AG04450 (cell line): ENCODE measurements around the gene SLC36A4. TPM values are rescaled to one million over a fixed set of nuclear protein-coding genes. Genes with fewer than 3 reads are reported as not detected.
A peak's percentile ranks its signal among the peaks of the same experiment; 100 is the strongest.
"Not testable (repeated sequence)": the region's sequence is repeated elsewhere in the genome, so short reads cannot be mapped to it uniquely, and the experiment has no call there.

Experiments used
- CTCF ChIA-PET: fragments of 300-600, 350-600 bp; formaldehyde crosslinking; extraction: SDS; loops from one replicate; lab custom pipeline; 2022; ENCODE audit warnings: antibody characterized with exemption, inconsistent platforms; lab: Charles Lee
- POLR2A ChIA-PET: fragments of 350-600 bp; formaldehyde crosslinking; extraction: SDS; loops from one replicate; lab custom pipeline; 2021; ENCODE audit warnings: antibody characterized with exemption, inconsistent platforms; lab: Yijun Ruan, JAX
- DNase-seq: peaks from one replicate; pipeline ENCODE4 v3.0.0-alpha.2; 2011; ENCODE audit warnings: low read depth, low spot score
- H3K27ac ChIP-seq: one replicate; pipeline ENCODE4 v1.5.1; 2012; ENCODE audit warnings: low read depth, low read length, control low read depth
- H3K27me3 ChIP-seq: one replicate; pipeline ENCODE4 v1.6.0; 2012; ENCODE audit warnings: low read length; ENCODE audit not compliant: control insufficient read depth, insufficient read depth
- H3K4me3 ChIP-seq: 2 replicates; pipeline ENCODE4 v1.5.1; 2011; ENCODE audit warnings: mild to moderate bottlenecking, low read depth, low read length, control low read depth
- H3K9me3 ChIP-seq: 2 replicates; pipeline ENCODE4 v1.5.1; 2012; ENCODE audit warnings: low read length; ENCODE audit not compliant: control insufficient read depth, insufficient read depth
- polyA minus RNA-seq: library from RNA; depleted of rRNA, polyadenylated mRNA; stranded (reverse); fragments of >200 nt; gene quantifications from 2 replicates; pipeline ENCODE4 v1.2.3, GENCODE V29; 2011; rRNA and poly(A)+ RNA removed
- polyA plus RNA-seq: library from polyadenylated mRNA; depleted of rRNA; stranded (reverse); fragments of >200 nt; gene quantifications from 2 replicates; pipeline ENCODE4 v1.2.3, GENCODE V29; 2011; rRNA removed
- TF ChIP-seq, protein P1 (sequence below): IDR thresholded peaks from 2 replicates; pipeline ENCODE4 v1.5.1; 2011; ENCODE audit warnings: low read depth, low read length, control low read depth, inconsistent platforms

SLC36A4 gene
- polyA plus RNA-seq (15.4 and 17.7 TPM in 2 replicates), polyA minus RNA-seq (8.8 and 22.3 TPM in 2 replicates)

DNA sequence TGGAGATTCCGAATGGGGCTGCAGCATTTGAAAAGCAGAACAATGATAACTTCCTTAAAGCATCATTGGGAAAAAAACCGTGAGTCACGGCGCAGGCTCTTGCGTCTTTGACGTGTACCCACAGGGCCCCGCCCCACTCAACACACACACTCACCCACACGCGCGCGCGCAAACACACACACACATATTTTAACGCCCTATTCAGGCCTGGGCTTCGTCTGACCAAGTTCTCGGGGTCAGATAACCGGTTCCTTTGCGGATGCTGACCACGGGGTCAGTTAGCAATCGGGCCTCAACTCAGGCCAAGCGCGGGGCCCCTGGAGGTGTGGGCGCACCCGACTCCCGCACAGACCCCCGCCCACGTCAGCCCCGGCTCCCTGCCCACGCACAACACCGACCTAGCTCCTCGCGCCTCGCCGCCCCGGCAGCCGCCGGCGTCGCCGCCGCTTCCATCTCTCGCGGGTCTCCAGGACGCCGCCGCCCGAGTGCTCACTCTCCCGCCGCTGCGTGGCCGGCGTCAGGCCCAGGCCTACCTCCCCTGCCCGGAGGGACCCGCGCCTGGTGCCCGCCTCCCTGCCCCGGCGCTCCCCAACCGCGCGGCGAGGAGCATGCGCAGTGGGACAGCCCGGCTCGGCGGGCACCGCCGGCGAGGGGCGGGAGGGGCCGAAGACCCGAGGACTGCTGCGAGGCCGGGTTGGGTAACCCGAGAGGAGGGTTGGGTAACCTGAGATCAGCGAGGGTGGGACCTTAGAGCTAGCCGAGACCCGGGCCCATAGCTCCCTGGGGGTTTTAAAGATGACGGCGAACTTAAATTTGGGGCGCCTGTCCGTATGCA is at the start of gene SLC36A4:
Gene SLC36A4 (minus strand): TSS at position 612 of the 835 bp plus-strand sequence. CDS start 159 bp downstream, at position 453.
- peak; percentile 93 for DNase-seq
- POLR2A ChIA-PET: no interaction called here
- Histone ChIP-seq H3K4me3 (peak within 1 kb of the TSS; percentile 72), H3K9me3 (no peaks in the 10 kb centered on the region), H3K27me3 (no peaks in the 10 kb centered on the region), H3K27ac (peak within 1 kb of the TSS; percentile 93)
- CTCF ChIA-PET: interaction anchor here (0.9 to 5.7 kb wide), 7 partner anchors 22 to 456 kb away, joined by 3 to 24 read pairs (median 4); no protein-coding TSS in a partner anchor
- TF ChIP-seq, protein P1, sequence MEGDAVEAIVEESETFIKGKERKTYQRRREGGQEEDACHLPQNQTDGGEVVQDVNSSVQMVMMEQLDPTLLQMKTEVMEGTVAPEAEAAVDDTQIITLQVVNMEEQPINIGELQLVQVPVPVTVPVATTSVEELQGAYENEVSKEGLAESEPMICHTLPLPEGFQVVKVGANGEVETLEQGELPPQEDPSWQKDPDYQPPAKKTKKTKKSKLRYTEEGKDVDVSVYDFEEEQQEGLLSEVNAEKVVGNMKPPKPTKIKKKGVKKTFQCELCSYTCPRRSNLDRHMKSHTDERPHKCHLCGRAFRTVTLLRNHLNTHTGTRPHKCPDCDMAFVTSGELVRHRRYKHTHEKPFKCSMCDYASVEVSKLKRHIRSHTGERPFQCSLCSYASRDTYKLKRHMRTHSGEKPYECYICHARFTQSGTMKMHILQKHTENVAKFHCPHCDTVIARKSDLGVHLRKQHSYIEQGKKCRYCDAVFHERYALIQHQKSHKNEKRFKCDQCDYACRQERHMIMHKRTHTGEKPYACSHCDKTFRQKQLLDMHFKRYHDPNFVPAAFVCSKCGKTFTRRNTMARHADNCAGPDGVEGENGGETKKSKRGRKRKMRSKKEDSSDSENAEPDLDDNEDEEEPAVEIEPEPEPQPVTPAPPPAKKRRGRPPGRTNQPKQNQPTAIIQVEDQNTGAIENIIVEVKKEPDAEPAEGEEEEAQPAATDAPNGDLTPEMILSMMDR: no peak

DNA sequence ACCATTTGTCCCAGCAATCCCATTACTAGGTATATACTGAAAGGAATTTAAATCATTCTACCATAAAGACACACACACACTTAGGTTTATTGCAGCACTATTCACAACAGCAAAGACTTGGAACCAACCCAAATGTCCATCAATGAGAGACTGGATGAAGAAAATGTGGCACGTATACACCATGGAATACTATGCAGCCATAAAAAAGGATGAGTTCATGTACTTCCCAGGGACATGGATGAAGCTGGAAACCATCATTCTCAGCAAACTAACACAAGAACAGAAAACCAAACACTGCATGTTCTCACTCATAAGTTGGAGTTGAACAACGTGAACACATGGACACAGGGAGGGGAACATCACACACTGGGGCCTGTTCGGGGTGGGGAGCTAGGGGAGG is 49.0 kb upstream of the SLC36A4 start:
- POLR2A ChIA-PET, H3K27ac ChIP-seq, CTCF ChIA-PET, H3K9me3 ChIP-seq, H3K4me3 ChIP-seq, H3K27me3 ChIP-seq, DNase-seq: not testable (repeated sequence)

DNA sequence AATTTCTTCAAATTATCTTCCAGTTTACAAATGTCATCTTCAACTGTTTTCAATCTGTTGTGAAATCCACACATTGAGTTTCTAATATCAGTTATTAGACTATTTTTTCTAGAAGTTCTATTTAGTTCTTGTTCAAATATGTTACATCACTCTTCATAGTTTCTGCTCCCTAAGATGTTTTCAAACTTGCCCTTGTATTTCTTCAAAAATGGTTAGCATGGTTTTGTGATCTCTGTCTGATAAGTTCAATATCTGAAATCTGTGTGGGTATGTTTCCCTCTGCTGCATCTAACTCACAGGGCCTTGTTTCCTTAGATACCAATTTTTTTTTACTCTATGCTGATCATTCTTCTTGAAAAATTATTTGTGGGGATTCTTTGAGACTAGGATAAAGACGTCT is 46.2 kb upstream of the SLC36A4 start:
- ChIA-PET POLR2A (no interaction called here), CTCF (no interaction called here)
- no peak for DNase-seq
- Histone ChIP-seq H3K9me3 (no peaks in the 10 kb centered on the region), H3K27ac (no peak overlapping the region), H3K4me3 (no peak overlapping the region), H3K27me3 (no peaks in the 10 kb centered on the region)
- TF ChIP-seq, protein P1: no peak

DNA sequence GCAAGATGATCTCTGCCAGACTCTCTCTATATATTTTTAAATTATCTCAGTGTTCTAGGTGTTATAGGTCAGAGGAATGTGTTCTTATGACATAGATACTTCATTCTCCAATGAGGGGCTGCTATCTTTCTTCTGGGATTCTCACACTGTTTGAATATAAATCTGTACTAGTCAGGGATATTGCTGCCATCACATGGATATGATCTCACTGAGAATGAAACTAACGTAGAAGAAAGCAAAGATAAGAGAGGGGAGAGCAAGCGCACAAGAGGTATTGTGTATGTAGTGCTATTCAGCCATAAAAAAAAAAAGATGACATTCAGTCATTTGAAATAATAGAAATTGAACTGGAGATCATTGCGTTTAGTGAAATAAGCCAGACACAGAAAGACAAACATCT is 42.2 kb upstream of the SLC36A4 start:
- ChIA-PET POLR2A (no interaction called here), CTCF (interaction anchor here (0.8 kb wide), 1 partner anchor 9 kb away, joined by 4 read pairs; no protein-coding TSS in a partner anchor)
- DNase-seq: no peak
- Histone ChIP-seq H3K27me3 (peaks cover 2% of the 10 kb centered on the region), H3K4me3 (no peak overlapping the region), H3K27ac (no peak overlapping the region), H3K9me3 (no peaks in the 10 kb centered on the region)
- TF ChIP-seq, protein P1: no peak

DNA sequence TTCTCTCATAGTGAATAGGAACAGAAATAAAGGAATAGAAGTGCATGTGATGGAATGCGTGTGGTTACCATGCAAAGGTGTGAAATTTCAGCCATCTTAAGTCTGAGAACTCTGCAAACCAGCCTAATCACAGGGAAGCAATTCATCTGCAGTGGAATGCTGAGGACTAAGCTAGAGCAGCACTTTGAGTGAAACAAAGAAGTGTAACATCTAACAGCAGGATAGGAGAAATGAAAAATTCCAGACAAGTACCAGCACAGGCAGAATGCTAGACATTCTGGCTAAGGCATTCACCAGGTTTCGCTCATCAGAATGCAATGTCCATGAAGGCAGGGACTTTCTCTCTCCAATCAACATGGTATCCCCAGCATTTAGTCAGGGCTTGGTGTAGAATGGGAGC is 41.2 kb upstream of the SLC36A4 start:
- Histone ChIP-seq H3K27ac (no peak overlapping the region), H3K4me3 (no peak overlapping the region), H3K9me3 (no peaks in the 10 kb centered on the region), H3K27me3 (peaks cover 5% of the 10 kb centered on the region)
- ChIA-PET CTCF (interaction anchor here (0.8 to 6.0 kb wide), 5 partner anchors 10 to 414 kb away, joined by 4 to 111 read pairs (median 4); no protein-coding TSS in a partner anchor), POLR2A (no interaction called here)
- TF ChIP-seq, protein P1: no peak
- DNase-seq: no peak
